Lung (tissue), 12 donors: Measurements from ENCODE around the gene MICAL2. TPM values are rescaled to one million over a fixed set of nuclear protein-coding genes. Genes with fewer than 3 reads are reported as not detected.

Experiments used
- ATAC-seq: fragments of 200-7000 bp; cut with Tn5 transposase; one replicate; pipeline ENCODE4 v1.9.1; 2020; ENCODE audit warnings: moderate number of reproducible peaks; ENCODE audit not compliant: insufficient read depth, low FRiP score
- DNase-seq, 3 donors: peaks; one replicate each; pipeline ENCODE4 v3.0.0-alpha.2; 2013 to 2017
- H3K27ac ChIP-seq, 2 donors: one replicate each; pipeline ENCODE4 v1.5.1; 2013; ENCODE audit warnings: mild to moderate bottlenecking in 2 of 2, moderate library complexity in 2 of 2, control low read depth in 1 of 2, inconsistent platforms in 1 of 2, low read depth in 1 of 2, low read length in 1 of 2
- H3K27me3 ChIP-seq, 3 donors: one replicate each; pipeline ENCODE4 v1.5.1; 2013; ENCODE audit warnings: low read length in 2 of 3; ENCODE audit not compliant: control insufficient read depth in 3 of 3, insufficient read depth in 3 of 3
- H3K36me3 ChIP-seq, 4 donors: one replicate each; pipeline ENCODE4 v1.5.1; 2013; ENCODE audit warnings: low read length in 4 of 4, mild to moderate bottlenecking in 1 of 4, moderate library complexity in 1 of 4; ENCODE audit not compliant: control insufficient read depth in 4 of 4, insufficient read depth in 4 of 4
- H3K4me1 ChIP-seq, 5 donors: one replicate each; pipeline ENCODE4 v1.5.1; 2013; ENCODE audit warnings: low read length in 5 of 5, mild to moderate bottlenecking in 2 of 5, moderate library complexity in 1 of 5; ENCODE audit not compliant: control insufficient read depth in 5 of 5, insufficient read depth in 5 of 5
- H3K4me3 ChIP-seq: one replicate; pipeline ENCODE4 v1.5.1; 2013; ENCODE audit warnings: mild to moderate bottlenecking, control low read depth, moderate library complexity
- H3K9ac ChIP-seq, 2 donors: one replicate each; pipeline ENCODE4 v1.5.1; 2013; ENCODE audit warnings: low read length in 2 of 2, control low read depth in 1 of 2; ENCODE audit not compliant: insufficient read depth in 1 of 2
- H3K9me3 ChIP-seq, 4 donors: one replicate each; pipeline ENCODE4 v1.5.1; 2013; ENCODE audit warnings: low read length in 3 of 4, mild to moderate bottlenecking in 1 of 4, moderate library complexity in 1 of 4; ENCODE audit not compliant: control insufficient read depth in 4 of 4, insufficient read depth in 3 of 4
- CTCF ChIP-seq: IDR thresholded peaks from 2 replicates; pipeline ENCODE4 v1.5.1; 2012; ENCODE audit warnings: mild to moderate bottlenecking; ENCODE audit errors: control extremely low read depth, extremely low read depth
- WGBS, 2 donors: extraction: QIAGEN DNeasy Blood & Tissue Kit; methylation state at CpG; one replicate each; pipeline ENCODE4 v1.1.7; 2013; 5-methylcytosine and 5-hydroxymethylcytosine counted together
- polyA plus RNA-seq, 2 donors: library from polyadenylated mRNA; stranded (reverse); fragments of 200-250 nt; gene quantifications; one replicate each; pipeline ENCODE4 v1.2.1, GENCODE V29; 2013
- total RNA-seq, 2 donors: library from RNA; depleted of rRNA in 1 of 2; stranded (reverse); fragments of >200 nt in 1 of 2; gene quantifications; one replicate each; pipeline ENCODE4 v1.2.1, GENCODE V29; 2014 to 2021
- donor health status: control.
- donor health status: control.
- donor health status: Bipolar disorder and iron deficiency.
- donor health status: healthy.
- donor health status: DM: yes; HTN: yes; CAD: no.

Gene MICAL2
- total and polyA plus RNA-seq, 4 donors = 38.2 to 218 (median 99.6) TPM

GRCh38 chr11:12106501-12106900, 3.9 kb upstream of the MICAL2 start:
- no peak for TF ChIP-seq CTCF
- 82 to 88% methylated on average over 5 of the region's 5 CpGs for WGBS, 2 donors
- Histone ChIP-seq H3K36me3 (no peaks in the 10 kb centered on the region), H3K27ac (no peak overlapping the region), H3K4me3 (no peak overlapping the region), H3K9me3 (no peaks in the 10 kb centered on the region), H3K9ac (no peak overlapping the region), H3K4me1 (peaks cover 7 to 22% (median 12%) of the 10 kb centered on the region in 5 donors), H3K27me3 (peaks cover 0 to 3% (median 0%) of the 10 kb centered on the region in 3 donors)
- DNase-seq = no peak
- ATAC-seq = no peak

- Histone ChIP-seq H3K9ac (no peak overlapping the region), H3K9me3 (no peaks in the 10 kb centered on the region), H3K36me3 (no peaks in the 10 kb centered on the region), H3K27me3 (peaks cover 0 to 5% (median 0%) of the 10 kb centered on the region in 3 donors), H3K27ac (no peak overlapping the region), H3K4me3 (no peak overlapping the region), H3K4me1 (peaks cover 7 to 16% (median 12%) of the 10 kb centered on the region in 5 donors)
- ATAC-seq = no peak
- WGBS, 2 donors = 86 to 98% methylated on average over 2 of the region's 2 CpGs
- no peak for DNase-seq
- TF ChIP-seq CTCF = no peak
These were observed 1.4 kb upstream of the MICAL2 start for GRCh38 chr11:12108875-12109453.

- no peak for DNase-seq
- Histone ChIP-seq H3K27ac (peak overlapping the region; percentile 2 to 84), H3K4me1 (peaks cover 7 to 16% (median 12%) of the 10 kb centered on the region in 5 donors), H3K9me3 (no peaks in the 10 kb centered on the region), H3K4me3 (peak overlapping the region; percentile 46), H3K27me3 (peaks cover 0 to 2% (median 0%) of the 10 kb centered on the region in 3 donors), H3K9ac (peak overlapping the region in 1 of 2 donors; percentile 76), H3K36me3 (no peaks in the 10 kb centered on the region)
- WGBS, 2 donors = 43 to 55% methylated on average over 7 of the region's 7 CpGs
- no peak for TF ChIP-seq CTCF
- ATAC-seq = no peak
These were observed 696 bp upstream of the MICAL2 start for GRCh38 chr11:12109591-12110196.
